Astrocyte (in vitro differentiated cells and primary cell): ENCODE results near the gene TFDP2.

ENCODE experiments used
- EZH2 ChIP-seq: IDR thresholded peaks from 2 replicates; pipeline ENCODE4 v1.6.1; 2012; ENCODE audit warnings: mild to moderate bottlenecking, low read length, inconsistent platforms; ENCODE audit not compliant: insufficient read depth
- TF ChIP-seq, protein P1 (sequence below): IDR thresholded peaks from 2 replicates; pipeline ENCODE4 v1.5.1; 2011; ENCODE audit warnings: low read depth, mild to moderate bottlenecking, inconsistent platforms, low read length, moderate library complexity; ENCODE audit not compliant: insufficient read depth

- TF ChIP-seq, protein P1, sequence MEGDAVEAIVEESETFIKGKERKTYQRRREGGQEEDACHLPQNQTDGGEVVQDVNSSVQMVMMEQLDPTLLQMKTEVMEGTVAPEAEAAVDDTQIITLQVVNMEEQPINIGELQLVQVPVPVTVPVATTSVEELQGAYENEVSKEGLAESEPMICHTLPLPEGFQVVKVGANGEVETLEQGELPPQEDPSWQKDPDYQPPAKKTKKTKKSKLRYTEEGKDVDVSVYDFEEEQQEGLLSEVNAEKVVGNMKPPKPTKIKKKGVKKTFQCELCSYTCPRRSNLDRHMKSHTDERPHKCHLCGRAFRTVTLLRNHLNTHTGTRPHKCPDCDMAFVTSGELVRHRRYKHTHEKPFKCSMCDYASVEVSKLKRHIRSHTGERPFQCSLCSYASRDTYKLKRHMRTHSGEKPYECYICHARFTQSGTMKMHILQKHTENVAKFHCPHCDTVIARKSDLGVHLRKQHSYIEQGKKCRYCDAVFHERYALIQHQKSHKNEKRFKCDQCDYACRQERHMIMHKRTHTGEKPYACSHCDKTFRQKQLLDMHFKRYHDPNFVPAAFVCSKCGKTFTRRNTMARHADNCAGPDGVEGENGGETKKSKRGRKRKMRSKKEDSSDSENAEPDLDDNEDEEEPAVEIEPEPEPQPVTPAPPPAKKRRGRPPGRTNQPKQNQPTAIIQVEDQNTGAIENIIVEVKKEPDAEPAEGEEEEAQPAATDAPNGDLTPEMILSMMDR: no peak
- TF ChIP-seq EZH2: no peak
Observed at GRCh38 chr3:142022381-142022780, 127.0 kb downstream of the TFDP2 start.
